HEK293 (cell line): Measurements from ENCODE around the gene DOK3.
A peak's percentile ranks its signal among the peaks of the same experiment; 100 is the strongest.

Experiments
- CTCF ChIA-PET: fragments of 350-600 bp; formaldehyde crosslinking; extraction: SDS; loops from one replicate; lab custom pipeline; 2021; ENCODE audit warnings: antibody characterized with exemption; lab: Yijun Ruan, JAX
- POLR2A ChIA-PET: fragments of 300-600 bp; formaldehyde crosslinking; extraction: SDS; loops from one replicate; lab custom pipeline; 2020; ENCODE audit warnings: antibody characterized with exemption, inconsistent platforms; lab: Yijun Ruan, JAX
- H3K27ac ChIP-seq: fragments of 200-500 bp; sonication (Bioruptor generic); 2 replicates; pipeline ENCODE4 v1.5.1; 2014; ENCODE audit warnings: low read depth, low read length, control low read depth, inconsistent platforms; ENCODE audit errors: extremely low read depth
- H3K36me3 ChIP-seq, 2 experiments: fragments of 200-500 bp in 1 of 2; sonication (Bioruptor generic) in 1 of 2; 1 replicate in 1 of 2; 2 replicates in 1 of 2; pipeline ENCODE4 v1.5.1; 2014 to 2017; ENCODE audit warnings: inconsistent platforms in 2 of 2, low read length in 2 of 2; ENCODE audit not compliant: control insufficient read depth in 2 of 2, insufficient read depth in 1 of 2
- H3K4me1 ChIP-seq: fragments of 200-500 bp; sonication (Bioruptor generic); 2 replicates; pipeline ENCODE4 v1.5.1; 2014; ENCODE audit warnings: mild to moderate bottlenecking, low read length, inconsistent platforms; ENCODE audit not compliant: control insufficient read depth, insufficient read depth
- H3K4me3 ChIP-seq: 2 replicates; pipeline ENCODE4 v1.5.1; 2011; ENCODE audit warnings: low read depth, mild to moderate bottlenecking, control low read depth, low read length, moderate library complexity
- H3K9me3 ChIP-seq: fragments of 200-500 bp; sonication (Bioruptor generic); 2 replicates; pipeline ENCODE4 v1.5.1; 2014; ENCODE audit warnings: low read depth, low read length, inconsistent platforms; ENCODE audit not compliant: control insufficient read depth, insufficient read depth
- SCRT2 ChIP-seq: fragments of 450-650 bp; formaldehyde crosslinking; IDR thresholded peaks from 2 replicates; pipeline ENCODE4 v1.5.1; 2016; ENCODE audit warnings: missing biosample characterization, missing genetic modification characterization
- ZBTB10 ChIP-seq: fragments of 450-650 bp; formaldehyde crosslinking; IDR thresholded peaks from 2 replicates; pipeline ENCODE4 v1.5.1; 2016; ENCODE audit warnings: missing biosample characterization, missing genetic modification characterization
- ZBTB17 ChIP-seq: fragments of 450-650 bp; formaldehyde crosslinking; IDR thresholded peaks from 2 replicates; pipeline ENCODE4 v1.5.1; 2016; ENCODE audit warnings: missing biosample characterization, missing genetic modification characterization
- ZBTB7A ChIP-seq: fragments of 450-650 bp; formaldehyde crosslinking; IDR thresholded peaks from 2 replicates; pipeline ENCODE4 v1.5.1; 2016; ENCODE audit warnings: low read depth, missing biosample characterization, missing genetic modification characterization
- ZFP69B ChIP-seq: fragments of 450-650 bp; formaldehyde crosslinking; IDR thresholded peaks from 2 replicates; pipeline ENCODE4 v1.5.1; 2016; ENCODE audit warnings: missing biosample characterization, missing genetic modification characterization
- ZNF114 ChIP-seq: fragments of 450-650 bp; formaldehyde crosslinking; IDR thresholded peaks from 2 replicates; pipeline ENCODE4 v1.5.0; 2017; ENCODE audit warnings: missing biosample characterization, missing genetic modification characterization
- ZNF121 ChIP-seq: fragments of 450-650 bp; formaldehyde crosslinking; IDR thresholded peaks from 2 replicates; pipeline ENCODE4 v1.5.1; 2016; ENCODE audit warnings: missing biosample characterization, missing genetic modification characterization
- ZNF146 ChIP-seq: fragments of 450-650 bp; formaldehyde crosslinking; IDR thresholded peaks from 2 replicates; pipeline ENCODE4 v1.5.1; 2016; ENCODE audit warnings: missing biosample characterization, missing genetic modification characterization
- ZNF24 ChIP-seq: fragments of 450-650 bp; formaldehyde crosslinking; IDR thresholded peaks from 2 replicates; pipeline ENCODE4 v1.5.1; 2016; ENCODE audit warnings: missing biosample characterization, missing genetic modification characterization
- ZNF37A ChIP-seq: fragments of 450-650 bp; IDR thresholded peaks from 2 replicates; pipeline ENCODE4 v1.5.1; 2018; ENCODE audit warnings: missing biosample characterization, missing genetic modification characterization
- ZNF48 ChIP-seq: fragments of 450-650 bp; formaldehyde crosslinking; IDR thresholded peaks from 2 replicates; pipeline ENCODE4 v1.5.1; 2016; ENCODE audit warnings: missing biosample characterization, missing genetic modification characterization
- ZNF654 ChIP-seq: fragments of 450-650 bp; formaldehyde crosslinking; IDR thresholded peaks from 2 replicates; pipeline ENCODE4 v1.5.1; 2016; ENCODE audit warnings: low read depth, missing biosample characterization, missing genetic modification characterization
- ZXDB ChIP-seq: fragments of 450-650 bp; formaldehyde crosslinking; IDR thresholded peaks from 2 replicates; pipeline ENCODE4 v1.5.1; 2016; ENCODE audit warnings: missing biosample characterization, missing genetic modification characterization
- TF ChIP-seq, protein P1 (sequence below): fragments of 450-650 bp; formaldehyde crosslinking; IDR thresholded peaks from 2 replicates; pipeline ENCODE4 v1.5.1; 2016; ENCODE audit warnings: missing biosample characterization, missing genetic modification characterization, borderline replicate concordance
- TF ChIP-seq, protein P2 (sequence below): fragments of 450-650 bp; formaldehyde crosslinking; IDR thresholded peaks from 2 replicates; pipeline ENCODE4 v1.5.1; 2016; ENCODE audit warnings: missing biosample characterization, missing genetic modification characterization

Gene DOK3

DNA sequence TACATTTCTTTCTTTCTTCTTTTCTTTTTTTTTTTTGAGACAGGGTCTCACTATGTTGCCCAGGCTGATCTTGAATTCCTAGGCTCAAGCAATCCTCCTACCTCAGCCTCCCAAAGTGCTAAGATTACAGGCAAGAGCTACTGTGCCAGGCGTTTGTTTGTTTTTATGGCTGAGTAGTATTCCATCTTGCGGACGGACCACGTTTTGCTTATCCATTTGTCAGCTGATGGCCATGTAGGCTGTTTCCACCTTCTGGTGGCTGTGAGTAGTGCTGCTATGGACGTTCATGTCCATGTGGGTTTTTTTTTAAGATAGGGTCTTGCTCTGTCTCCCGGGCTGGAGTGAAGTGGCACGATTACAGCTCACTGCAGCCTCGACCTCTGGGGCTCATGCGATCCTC is 2.5 kb downstream of the DOK3 start:
- POLR2A ChIA-PET = interaction anchor here (0.7 to 3.1 kb wide), 3 partner anchors 9 to 26 kb away, joined by 3 to 18 read pairs (median 3); partner anchors contain the start of gene PDLIM7
- no peak overlapping the region for H3K4me3 ChIP-seq

GRCh38 chr5:177505075-177505474 is 4.6 kb downstream of the DOK3 start:
- Histone ChIP-seq H3K9me3 (no peaks in the 10 kb centered on the region), H3K36me3 (peaks cover 0 to 13% of the 10 kb centered on the region in 2 experiments; a peak in 1 of 3 replicates), H3K4me1 (no peaks in the 10 kb centered on the region), H3K4me3 (no peak overlapping the region), H3K27ac (no peak overlapping the region)
- POLR2A ChIA-PET = interaction anchor here (0.6 to 1.1 kb wide), 3 partner anchors 9 to 115 kb away, joined by 3 read pairs; no protein-coding TSS in a partner anchor
- TF ChIP-seq ZBTB7A (tag by site-specific recombination) = no peak
- TF ChIP-seq ZNF24 (tag by site-specific recombination) = no peak
- no peak for TF ChIP-seq ZNF654 (tag by site-specific recombination)
- TF ChIP-seq ZBTB10 = no peak
- no peak for TF ChIP-seq ZNF114 (tag by site-specific recombination)
- CTCF ChIA-PET = interaction anchor here (0.5 to 1.2 kb wide), 4 partner anchors 49 to 557 kb away, joined by 3 to 6 read pairs (median 4); no protein-coding TSS in a partner anchor

More for the DNA sequence above, 2.5 kb downstream of the DOK3 start:
- Histone ChIP-seq H3K4me1 (no peaks in the 10 kb centered on the region), H3K36me3 (peaks cover 0 to 34% of the 10 kb centered on the region in 2 experiments; a peak in 1 of 3 replicates), H3K27ac (no peak overlapping the region), H3K9me3 (no peaks in the 10 kb centered on the region)
- CTCF ChIA-PET = interaction anchor here (0.6 to 1.1 kb wide), 7 partner anchors 8 to 191 kb away, joined by 3 to 6 read pairs (median 4); no protein-coding TSS in a partner anchor
- TF ChIP-seq ZBTB17 (tag by site-specific recombination) (no peak), ZNF48 (tag by site-specific recombination) (no peak), ZNF121 (tag by site-specific recombination) (peak; percentile 82), ZNF37A (tag by site-specific recombination) (no peak), ZFP69B (tag by site-specific recombination) (no peak), ZNF146 (peak; percentile 93), SCRT2 (tag by site-specific recombination) (no peak), ZXDB (tag by site-specific recombination) (no peak)
- TF ChIP-seq, protein P1, sequence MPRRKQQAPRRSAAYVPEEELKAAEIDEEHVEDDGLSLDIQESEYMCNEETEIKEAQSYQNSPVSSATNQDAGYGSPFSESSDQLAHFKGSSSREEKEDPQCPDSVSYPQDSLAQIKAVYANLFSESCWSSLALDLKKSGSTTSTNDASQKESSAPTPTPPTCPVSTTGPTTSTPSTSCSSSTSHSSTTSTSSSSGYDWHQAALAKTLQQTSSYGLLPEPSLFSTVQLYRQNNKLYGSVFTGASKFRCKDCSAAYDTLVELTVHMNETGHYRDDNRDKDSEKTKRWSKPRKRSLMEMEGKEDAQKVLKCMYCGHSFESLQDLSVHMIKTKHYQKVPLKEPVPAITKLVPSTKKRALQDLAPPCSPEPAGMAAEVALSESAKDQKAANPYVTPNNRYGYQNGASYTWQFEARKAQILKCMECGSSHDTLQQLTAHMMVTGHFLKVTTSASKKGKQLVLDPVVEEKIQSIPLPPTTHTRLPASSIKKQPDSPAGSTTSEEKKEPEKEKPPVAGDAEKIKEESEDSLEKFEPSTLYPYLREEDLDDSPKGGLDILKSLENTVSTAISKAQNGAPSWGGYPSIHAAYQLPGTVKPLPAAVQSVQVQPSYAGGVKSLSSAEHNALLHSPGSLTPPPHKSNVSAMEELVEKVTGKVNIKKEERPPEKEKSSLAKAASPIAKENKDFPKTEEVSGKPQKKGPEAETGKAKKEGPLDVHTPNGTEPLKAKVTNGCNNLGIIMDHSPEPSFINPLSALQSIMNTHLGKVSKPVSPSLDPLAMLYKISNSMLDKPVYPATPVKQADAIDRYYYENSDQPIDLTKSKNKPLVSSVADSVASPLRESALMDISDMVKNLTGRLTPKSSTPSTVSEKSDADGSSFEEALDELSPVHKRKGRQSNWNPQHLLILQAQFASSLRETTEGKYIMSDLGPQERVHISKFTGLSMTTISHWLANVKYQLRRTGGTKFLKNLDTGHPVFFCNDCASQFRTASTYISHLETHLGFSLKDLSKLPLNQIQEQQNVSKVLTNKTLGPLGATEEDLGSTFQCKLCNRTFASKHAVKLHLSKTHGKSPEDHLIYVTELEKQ (tag by site-specific recombination) = no peak
- TF ChIP-seq, protein P2, sequence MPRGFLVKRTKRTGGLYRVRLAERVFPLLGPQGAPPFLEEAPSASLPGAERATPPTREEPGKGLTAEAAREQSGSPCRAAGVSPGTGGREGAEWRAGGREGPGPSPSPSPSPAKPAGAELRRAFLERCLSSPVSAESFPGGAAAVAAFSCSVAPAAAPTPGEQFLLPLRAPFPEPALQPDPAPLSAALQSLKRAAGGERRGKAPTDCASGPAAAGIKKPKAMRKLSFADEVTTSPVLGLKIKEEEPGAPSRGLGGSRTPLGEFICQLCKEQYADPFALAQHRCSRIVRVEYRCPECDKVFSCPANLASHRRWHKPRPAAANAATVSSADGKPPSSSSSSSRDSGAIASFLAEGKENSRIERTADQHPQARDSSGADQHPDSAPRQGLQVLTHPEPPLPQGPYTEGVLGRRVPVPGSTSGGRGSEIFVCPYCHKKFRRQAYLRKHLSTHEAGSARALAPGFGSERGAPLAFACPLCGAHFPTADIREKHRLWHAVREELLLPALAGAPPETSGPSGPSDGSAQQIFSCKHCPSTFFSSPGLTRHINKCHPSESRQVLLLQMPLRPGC (tag by site-specific recombination) = no peak
